Right atrium auricular region (tissue), 2 donors: Measurements from ENCODE around the gene TMPRSS2. TPM values are rescaled to one million over a fixed set of nuclear protein-coding genes. Genes with fewer than 3 reads are reported as not detected.
A peak's percentile ranks its signal among the peaks of the same experiment; 100 is the strongest.

Experiments used
- DNase-seq: peaks from one replicate; pipeline ENCODE4 v3.0.0-alpha.2; 2019; ENCODE audit warnings: low spot score
- H3K27ac ChIP-seq, 2 donors: fragments of 200-600 bp; sonication (generic); 1 replicate in 1 of 2; 2 replicates in 1 of 2; pipeline ENCODE4 v1.5.1; 2016 to 2019
- H3K27me3 ChIP-seq, 2 donors: fragments of 200-600 bp; sonication (generic); one replicate each; pipeline versions ENCODE4 v1.5.1 to v1.6.0; 2017 to 2019
- H3K36me3 ChIP-seq: fragments of 200-600 bp; sonication (generic); one replicate; pipeline ENCODE4 v1.5.1; 2016
- H3K4me1 ChIP-seq, 2 donors: fragments of 200-600 bp; sonication (generic); one replicate each; pipeline versions ENCODE4 v1.5.1 to v1.6.0; 2017 to 2019
- H3K4me3 ChIP-seq, 2 donors: fragments of 200-600 bp; sonication (generic); 1 replicate in 1 of 2; 2 replicates in 1 of 2; pipeline ENCODE4 v1.5.1; 2017 to 2019; ENCODE audit warnings: mild to moderate bottlenecking in 1 of 2, moderate library complexity in 1 of 2
- H3K9me3 ChIP-seq, 2 donors: fragments of 200-600 bp; sonication (generic); one replicate each; pipeline ENCODE4 v1.5.1; 2019
- total RNA-seq, 2 donors: library from RNA; depleted of rRNA; stranded (reverse); fragments of >200 nt; gene quantifications; one replicate each; pipeline ENCODE4 v1.1.0, GENCODE V29; 2016
- TF ChIP-seq, protein P1 (sequence below), 2 donors: fragments of 200-600 bp; sonication (generic); IDR thresholded peaks; one replicate each; pipeline ENCODE4 v1.5.1; 2019; ENCODE audit warnings: antibody characterized with exemption in 2 of 2

TMPRSS2 gene
- total RNA-seq, 2 donors from 2014 or later: not detected

DNA sequence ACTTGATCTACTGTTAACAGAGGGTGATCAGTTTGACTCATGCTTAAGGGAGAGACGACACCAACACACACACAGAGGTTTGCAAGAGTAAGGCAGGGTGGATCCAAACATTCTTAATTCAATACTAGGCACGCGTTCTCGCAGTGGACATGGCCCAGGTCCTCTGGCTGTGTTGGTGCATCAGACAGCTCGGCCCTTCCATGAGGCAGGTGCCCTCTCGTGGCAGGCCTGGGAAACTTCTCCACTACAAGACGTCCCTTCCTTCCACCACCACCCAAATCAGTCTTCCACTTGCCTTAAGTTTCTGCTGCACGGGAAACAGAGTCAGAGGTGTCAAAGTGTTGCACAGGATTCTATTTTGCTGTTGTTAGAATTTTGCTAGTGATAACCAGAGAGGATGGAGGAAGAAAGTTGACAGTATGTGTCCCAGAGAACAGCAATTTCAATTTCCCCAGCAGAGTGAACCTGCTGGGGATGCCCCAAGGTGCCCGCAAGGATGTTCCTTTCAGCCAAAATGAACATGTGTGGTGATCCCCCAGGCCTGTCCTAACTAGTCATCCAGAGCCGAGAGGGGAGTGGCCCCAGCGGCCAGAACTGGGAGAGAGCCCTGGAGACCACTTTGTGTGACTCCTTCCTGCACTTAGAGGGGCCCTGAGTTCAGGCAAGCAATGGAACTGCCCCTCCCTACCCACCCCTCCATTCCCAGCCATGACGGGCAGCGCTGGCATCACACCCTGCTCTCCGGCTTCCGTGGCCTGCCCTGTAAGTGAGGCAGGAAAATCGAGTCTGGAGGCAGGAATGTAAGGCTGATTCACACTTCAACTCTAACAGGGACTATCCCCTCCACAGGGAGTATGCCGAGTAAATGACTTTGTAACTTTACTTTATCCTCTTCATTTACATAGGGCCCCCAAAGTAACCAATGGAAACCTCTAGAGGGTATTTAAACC, 47.1 kb downstream of the TMPRSS2 start:
- no peaks in the 10 kb centered on the region for H3K36me3 ChIP-seq

DNA sequence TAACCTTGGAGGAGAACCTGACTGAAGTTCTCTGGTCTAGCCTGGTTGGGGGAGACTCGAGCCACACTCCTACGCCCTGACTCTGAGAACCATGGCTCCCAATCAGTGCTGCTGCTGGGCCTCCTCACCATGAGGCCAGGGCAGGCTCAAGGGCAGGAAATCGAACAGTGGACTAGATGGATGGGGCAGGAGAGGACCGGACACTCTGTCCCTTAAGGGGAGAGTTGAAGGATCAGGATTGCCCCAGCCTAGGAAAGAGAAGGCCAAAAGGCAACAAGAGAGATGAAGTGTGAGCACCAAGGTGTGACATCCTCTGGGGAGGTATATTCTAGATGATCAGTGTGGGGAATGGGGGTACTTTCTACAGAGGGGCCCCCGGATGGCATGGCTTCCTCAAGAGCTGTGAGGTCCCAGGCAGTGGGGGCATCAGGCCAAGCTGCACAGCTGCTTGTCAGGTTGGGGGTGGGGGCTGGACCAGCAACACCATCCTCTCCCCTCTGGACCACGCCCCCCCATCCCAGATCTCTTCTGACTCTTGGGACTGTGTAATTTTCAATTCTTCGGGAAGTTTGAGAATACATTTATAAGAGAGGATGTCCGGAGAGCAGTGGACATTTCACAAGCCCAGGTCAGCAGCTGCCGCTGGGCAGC, 47.9 kb downstream of the TMPRSS2 start:
- TF ChIP-seq, protein P1, sequence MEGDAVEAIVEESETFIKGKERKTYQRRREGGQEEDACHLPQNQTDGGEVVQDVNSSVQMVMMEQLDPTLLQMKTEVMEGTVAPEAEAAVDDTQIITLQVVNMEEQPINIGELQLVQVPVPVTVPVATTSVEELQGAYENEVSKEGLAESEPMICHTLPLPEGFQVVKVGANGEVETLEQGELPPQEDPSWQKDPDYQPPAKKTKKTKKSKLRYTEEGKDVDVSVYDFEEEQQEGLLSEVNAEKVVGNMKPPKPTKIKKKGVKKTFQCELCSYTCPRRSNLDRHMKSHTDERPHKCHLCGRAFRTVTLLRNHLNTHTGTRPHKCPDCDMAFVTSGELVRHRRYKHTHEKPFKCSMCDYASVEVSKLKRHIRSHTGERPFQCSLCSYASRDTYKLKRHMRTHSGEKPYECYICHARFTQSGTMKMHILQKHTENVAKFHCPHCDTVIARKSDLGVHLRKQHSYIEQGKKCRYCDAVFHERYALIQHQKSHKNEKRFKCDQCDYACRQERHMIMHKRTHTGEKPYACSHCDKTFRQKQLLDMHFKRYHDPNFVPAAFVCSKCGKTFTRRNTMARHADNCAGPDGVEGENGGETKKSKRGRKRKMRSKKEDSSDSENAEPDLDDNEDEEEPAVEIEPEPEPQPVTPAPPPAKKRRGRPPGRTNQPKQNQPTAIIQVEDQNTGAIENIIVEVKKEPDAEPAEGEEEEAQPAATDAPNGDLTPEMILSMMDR (IDR thresholded peaks at IDR 0.05): no peak
- no peaks in the 10 kb centered on the region for H3K9me3 ChIP-seq
- no peaks in the 10 kb centered on the region for H3K4me1 ChIP-seq
- H3K36me3 ChIP-seq: no peaks in the 10 kb centered on the region
- no peak for DNase-seq
- H3K27ac ChIP-seq: no peak overlapping the region
- no peak overlapping the region for H3K4me3 ChIP-seq
- no peaks in the 10 kb centered on the region for H3K27me3 ChIP-seq

More for the DNA sequence above, 47.1 kb downstream of the TMPRSS2 start:
- peak; percentile 83 for DNase-seq
- H3K27me3 ChIP-seq: no peaks in the 10 kb centered on the region
- H3K4me1 ChIP-seq: no peaks in the 10 kb centered on the region
- no peak overlapping the region for H3K4me3 ChIP-seq
- TF ChIP-seq, protein P1 (IDR thresholded peaks at IDR 0.05): peak; percentile 76 to 85
- H3K9me3 ChIP-seq: no peaks in the 10 kb centered on the region
- no peak overlapping the region for H3K27ac ChIP-seq

DNA sequence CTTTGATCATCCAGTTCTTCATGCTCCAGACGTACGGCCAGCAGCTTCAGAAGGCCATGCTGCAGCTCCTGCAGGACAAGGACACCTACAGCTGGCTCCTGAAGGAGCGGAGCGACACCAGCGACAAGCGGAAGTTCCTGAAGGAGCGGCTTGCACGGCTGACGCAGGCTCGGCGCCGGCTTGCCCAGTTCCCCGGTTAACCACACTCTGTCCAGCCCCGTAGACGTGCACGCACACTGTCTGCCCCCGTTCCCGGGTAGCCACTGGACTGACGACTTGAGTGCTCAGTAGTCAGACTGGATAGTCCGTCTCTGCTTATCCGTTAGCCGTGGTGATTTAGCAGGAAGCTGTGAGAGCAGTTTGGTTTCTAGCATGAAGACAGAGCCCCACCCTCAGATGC, 49.4 kb downstream of the TMPRSS2 start:
- no peaks in the 10 kb centered on the region for H3K27me3 ChIP-seq
- no peaks in the 10 kb centered on the region for H3K4me1 ChIP-seq
- no peaks in the 10 kb centered on the region for H3K9me3 ChIP-seq
- H3K27ac ChIP-seq: no peak overlapping the region
- H3K4me3 ChIP-seq: no peak overlapping the region
- no peak for DNase-seq
- TF ChIP-seq, protein P1 (IDR thresholded peaks at IDR 0.05): no peak
- peaks cover 3% of the 10 kb centered on the region for H3K36me3 ChIP-seq

GRCh38 chr21:41458121-41458520, 49.8 kb downstream of the TMPRSS2 start:
- TF ChIP-seq, protein P1 (IDR thresholded peaks at IDR 0.05): no peak
- DNase-seq: no peak

GRCh38 chr21:41453761-41454160, 54.2 kb downstream of the TMPRSS2 start:
- no peak overlapping the region for H3K27ac ChIP-seq
- H3K4me1 ChIP-seq: no peaks in the 10 kb centered on the region
- no peaks in the 10 kb centered on the region for H3K27me3 ChIP-seq
- TF ChIP-seq, protein P1 (IDR thresholded peaks at IDR 0.05): no peak
- no peak for DNase-seq
- no peaks in the 10 kb centered on the region for H3K9me3 ChIP-seq
- peaks cover 12% of the 10 kb centered on the region for H3K36me3 ChIP-seq
- no peak overlapping the region for H3K4me3 ChIP-seq

More at GRCh38 chr21:41458121-41458520, 49.8 kb downstream of the TMPRSS2 start:
- no peak overlapping the region for H3K4me3 ChIP-seq
- no peaks in the 10 kb centered on the region for H3K4me1 ChIP-seq
- no peak overlapping the region for H3K27ac ChIP-seq
- no peaks in the 10 kb centered on the region for H3K9me3 ChIP-seq
- H3K36me3 ChIP-seq: peaks cover 7% of the 10 kb centered on the region
- no peaks in the 10 kb centered on the region for H3K27me3 ChIP-seq
